HepG2 (cell line): Measurements from ENCODE around the gene C12orf43. TPM values are rescaled to one million over a fixed set of nuclear protein-coding genes. Genes with fewer than 3 reads are reported as not detected.

ENCODE experiments used
- ARNT2 ChIP-seq: sonication (generic); formaldehyde crosslinking; IDR thresholded peaks from 2 replicates; pipeline ENCODE4 v1.8.0; 2022; ENCODE audit warnings: mild to moderate bottlenecking, low read depth, missing genetic modification reagents, moderate library complexity
- CEBPG ChIP-seq: IDR thresholded peaks from 2 replicates; pipeline ENCODE4 v1.6.1; 2016
- DDIT3 ChIP-seq: sonication (generic); formaldehyde crosslinking; IDR thresholded peaks from 2 replicates; pipeline ENCODE4 v1.4.0; 2020; ENCODE audit warnings: mild to moderate bottlenecking, missing genetic modification reagents
- ELF1 ChIP-seq: sonication (generic); formaldehyde crosslinking; IDR thresholded peaks from 2 replicates; pipeline ENCODE4 v1.4.0; 2020; ENCODE audit warnings: missing genetic modification reagents
- FOXO1 ChIP-seq: sonication (generic); formaldehyde crosslinking; IDR thresholded peaks from 2 replicates; pipeline ENCODE4 v1.4.0; 2020; ENCODE audit warnings: missing genetic modification reagents
- JUND ChIP-seq: sonication (generic); formaldehyde crosslinking; IDR thresholded peaks from 2 replicates; pipeline ENCODE4 v1.8.0; 2022; ENCODE audit warnings: mild to moderate bottlenecking, missing genetic modification reagents
- NCOA5 ChIP-seq: sonication (generic); formaldehyde crosslinking; IDR thresholded peaks from 2 replicates; pipeline ENCODE4 v1.4.0; 2020; ENCODE audit warnings: missing genetic modification reagents
- POLR2AphosphoS5 ChIP-seq: IDR thresholded peaks from 2 replicates; pipeline ENCODE4 v1.6.1; 2012; ENCODE audit warnings: low read depth, low read length
- RCOR2 ChIP-seq: IDR thresholded peaks from 2 replicates; pipeline ENCODE4 v1.6.1; 2016; ENCODE audit warnings: missing biosample characterization, missing genetic modification reagents
- TBX2 ChIP-seq: sonication (generic); formaldehyde crosslinking; IDR thresholded peaks from 2 replicates; pipeline ENCODE4 v1.5.0; 2020; ENCODE audit warnings: missing genetic modification reagents, mild to moderate bottlenecking, borderline replicate concordance
- TCF12 ChIP-seq, 2 experiments: fragments of 450-650 bp in 1 of 2; sonication (generic) in 1 of 2; formaldehyde crosslinking in 1 of 2; IDR thresholded peaks; 2 replicates each; pipeline versions ENCODE4 v1.6.1 to v1.8.0; 2017 to 2022; ENCODE audit warnings: antibody characterized with exemption in 1 of 2, mild to moderate bottlenecking in 1 of 2, missing genetic modification reagents in 1 of 2, moderate library complexity in 1 of 2
- THAP8 ChIP-seq: sonication (generic); formaldehyde crosslinking; IDR thresholded peaks from 2 replicates; pipeline ENCODE4 v1.5.1; 2020; ENCODE audit warnings: missing genetic modification reagents, mild to moderate bottlenecking, borderline replicate concordance
- THAP9 ChIP-seq: sonication (generic); formaldehyde crosslinking; IDR thresholded peaks from 2 replicates; pipeline ENCODE4; 2020; ENCODE audit warnings: missing genetic modification reagents, mild to moderate bottlenecking, borderline replicate concordance
- ZNF143 ChIP-seq: sonication (generic); formaldehyde crosslinking; IDR thresholded peaks from 2 replicates; pipeline ENCODE4 v1.4.0; 2020; ENCODE audit warnings: missing genetic modification reagents
- ZNF326 ChIP-seq: sonication (generic); formaldehyde crosslinking; IDR thresholded peaks from 2 replicates; pipeline ENCODE4 v1.4.0; 2020; ENCODE audit warnings: missing genetic modification reagents, borderline replicate concordance
- ZNF335 ChIP-seq: sonication (generic); formaldehyde crosslinking; IDR thresholded peaks from 2 replicates; pipeline ENCODE4 v1.4.0; 2020; ENCODE audit warnings: missing genetic modification reagents
- ZNF550 ChIP-seq: sonication (generic); formaldehyde crosslinking; IDR thresholded peaks from 2 replicates; pipeline ENCODE4 v1.4.0; 2020; ENCODE audit warnings: mild to moderate bottlenecking, missing genetic modification reagents, borderline replicate concordance
- ZNF672 ChIP-seq: sonication (generic); formaldehyde crosslinking; IDR thresholded peaks from 2 replicates; pipeline ENCODE4 v1.8.1; 2022; ENCODE audit warnings: missing genetic modification reagents
- ZNF749 ChIP-seq: sonication (generic); formaldehyde crosslinking; IDR thresholded peaks from 2 replicates; pipeline ENCODE4 v1.8.0; 2022; ENCODE audit warnings: mild to moderate bottlenecking, missing genetic modification reagents, moderate library complexity, borderline replicate concordance
- polyA plus RNA-seq, 8 experiments: library from polyadenylated mRNA; depleted of rRNA in 3 of 8; stranded (reverse) in 7 of 8; unstranded in 1 of 8; fragments of >200 nt; fragmentation: Illumina TruSeq in 4 of 8; extraction: Trizol in 4 of 8; gene quantifications; 2 replicates each; pipeline versions ENCODE4 v1.2.1 to v1.2.3, GENCODE V29; 2011 to 2016; ENCODE audit warnings: low read depth in 4 of 8, missing spikeins in 1 of 8, mixed read lengths in 1 of 8; ENCODE audit not compliant: insufficient read depth in 1 of 8
- total RNA-seq, 5 experiments: library from RNA; depleted of rRNA; stranded (reverse); fragments of >200 nt; fragmentation: Illumina TruSeq; extraction: Trizol; gene quantifications; 2 replicates each; pipeline ENCODE4 v1.2.3, GENCODE V29; 2016; ENCODE audit warnings: low read depth in 1 of 5
- TF ChIP-seq, protein P1 (sequence below): sonication (generic); formaldehyde crosslinking; IDR thresholded peaks from 2 replicates; pipeline ENCODE4 v1.4.0; 2020; ENCODE audit warnings: missing genetic modification reagents

Gene C12orf43
- total and polyA plus RNA-seq, 2 of the 13 experiments (the other 11 are each of a cell fraction or from before 2014, with no cell fraction given), result 7.9 to 11.1 TPM

DNA sequence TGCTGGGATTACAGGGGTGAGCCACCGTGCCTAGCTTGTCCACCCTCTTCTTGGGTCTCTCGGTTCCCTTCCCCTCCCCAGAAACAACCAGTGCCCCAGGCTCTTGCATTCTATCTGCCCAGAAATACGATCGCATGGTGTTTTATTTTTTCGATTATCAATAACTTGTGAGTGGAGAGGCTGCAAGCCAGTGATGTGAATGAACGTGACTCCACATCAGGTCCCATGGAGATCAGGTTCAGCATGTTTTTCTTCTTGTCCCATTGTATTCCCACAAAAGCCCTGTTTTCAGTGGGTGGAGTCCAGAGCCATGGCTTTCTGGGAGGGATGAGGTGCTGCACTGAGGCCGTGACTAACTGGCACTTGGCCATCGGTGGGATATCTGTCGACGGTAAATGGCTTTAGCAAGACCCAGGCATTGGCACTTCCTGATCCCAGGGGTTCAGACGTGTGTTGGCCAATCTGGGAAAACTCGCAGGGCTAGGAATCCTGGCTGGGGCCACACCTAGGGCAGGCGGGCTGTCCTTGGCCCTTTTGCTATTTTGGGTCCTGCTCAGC is 50.7 kb downstream of the C12orf43 start (continued):
- TF ChIP-seq THAP8, result no peak
- no peak for TF ChIP-seq RCOR2 (CRISPR knock-in tag)
- TF ChIP-seq ZNF749, result peak; percentile 41; the same call in 1 of the 2 replicates
- 0 out of 2 replicates have a peak, but pooled peaks have one; percentile 44 for TF ChIP-seq NCOA5 (CRISPR knock-in tag)
- 0 out of 2 replicates have a peak, but pooled peaks have one; percentile 4 for TF ChIP-seq CEBPG
- no peak for TF ChIP-seq ZNF550 (CRISPR knock-in tag)
- TF ChIP-seq, protein P1, sequence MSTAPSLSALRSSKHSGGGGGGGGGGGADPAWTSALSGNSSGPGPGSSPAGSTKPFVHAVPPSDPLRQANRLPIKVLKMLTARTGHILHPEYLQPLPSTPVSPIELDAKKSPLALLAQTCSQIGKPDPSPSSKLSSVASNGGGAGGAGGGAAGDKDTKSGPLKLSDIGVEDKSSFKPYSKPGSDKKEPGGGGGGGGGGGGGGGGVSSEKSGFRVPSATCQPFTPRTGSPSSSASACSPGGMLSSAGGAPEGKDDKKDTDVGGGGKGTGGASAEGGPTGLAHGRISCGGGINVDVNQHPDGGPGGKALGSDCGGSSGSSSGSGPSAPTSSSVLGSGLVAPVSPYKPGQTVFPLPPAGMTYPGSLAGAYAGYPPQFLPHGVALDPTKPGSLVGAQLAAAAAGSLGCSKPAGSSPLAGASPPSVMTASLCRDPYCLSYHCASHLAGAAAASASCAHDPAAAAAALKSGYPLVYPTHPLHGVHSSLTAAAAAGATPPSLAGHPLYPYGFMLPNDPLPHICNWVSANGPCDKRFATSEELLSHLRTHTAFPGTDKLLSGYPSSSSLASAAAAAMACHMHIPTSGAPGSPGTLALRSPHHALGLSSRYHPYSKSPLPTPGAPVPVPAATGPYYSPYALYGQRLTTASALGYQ (CRISPR knock-in tag), result 0 out of 2 replicates have a peak, but pooled peaks have one; percentile 44
- TF ChIP-seq POLR2AphosphoS5, result peak; percentile 45; the same call in 1 of the 2 replicates
- 0 out of 2 replicates have a peak, but pooled peaks have one; percentile 39 for TF ChIP-seq THAP9 (CRISPR knock-in tag)
- no peak for TF ChIP-seq DDIT3 (CRISPR knock-in tag)
- no peak for TF ChIP-seq ZNF335
- TF ChIP-seq ZNF672 (CRISPR knock-in tag), result 0 out of 2 replicates have a peak, but pooled peaks have one; percentile 12
- TF ChIP-seq JUND (CRISPR knock-in tag), result no peak
- TF ChIP-seq ARNT2 (CRISPR knock-in tag), result peak; percentile 24; the same call in 1 of the 2 replicates
- TF ChIP-seq ELF1, result peak; percentile 50; the same call in 1 of the 2 replicates
- peak; percentile 65; the same call in 1 of the 2 replicates for TF ChIP-seq ZNF326 (CRISPR knock-in tag)
- TF ChIP-seq ZNF143 (CRISPR knock-in tag), result no peak
- 0 out of 2 replicates have a peak, but pooled peaks have one; percentile 23 for TF ChIP-seq FOXO1 (CRISPR knock-in tag)
- TF ChIP-seq TBX2 (CRISPR knock-in tag), result no peak
- no peak for TF ChIP-seq TCF12 (IDR thresholded peaks at IDR 0.05)
- TF ChIP-seq TCF12 (CRISPR knock-in tag; IDR thresholded peaks at IDR 0.05), result no peak
